PC-3 (cell line): ENCODE measurements around the gene ITGA7.

Experiments
- EZH2 ChIP-seq: fragments of 300-600 bp; sonication (generic); IDR thresholded peaks from one replicate; pipeline ENCODE4 v1.6.1; 2017; ENCODE audit warnings: antibody characterized with exemption, mild to moderate bottlenecking, low read length; ENCODE audit not compliant: unreplicated experiment
- EZH2phosphoT487 ChIP-seq: fragments of 300-600 bp; sonication (generic); IDR thresholded peaks from 2 replicates; pipeline ENCODE4 v1.6.1; 2018; ENCODE audit warnings: mild to moderate bottlenecking, antibody characterized with exemption, low read length, borderline replicate concordance
- TF ChIP-seq, protein P1 (sequence below): fragments of 300-600 bp; sonication (generic); conservative IDR thresholded peaks from 2 replicates; pipeline ENCODE4 v1.5.1; 2017; ENCODE audit warnings: antibody characterized with exemption, low read depth, mild to moderate bottlenecking, low read length

- TF ChIP-seq, protein P1, sequence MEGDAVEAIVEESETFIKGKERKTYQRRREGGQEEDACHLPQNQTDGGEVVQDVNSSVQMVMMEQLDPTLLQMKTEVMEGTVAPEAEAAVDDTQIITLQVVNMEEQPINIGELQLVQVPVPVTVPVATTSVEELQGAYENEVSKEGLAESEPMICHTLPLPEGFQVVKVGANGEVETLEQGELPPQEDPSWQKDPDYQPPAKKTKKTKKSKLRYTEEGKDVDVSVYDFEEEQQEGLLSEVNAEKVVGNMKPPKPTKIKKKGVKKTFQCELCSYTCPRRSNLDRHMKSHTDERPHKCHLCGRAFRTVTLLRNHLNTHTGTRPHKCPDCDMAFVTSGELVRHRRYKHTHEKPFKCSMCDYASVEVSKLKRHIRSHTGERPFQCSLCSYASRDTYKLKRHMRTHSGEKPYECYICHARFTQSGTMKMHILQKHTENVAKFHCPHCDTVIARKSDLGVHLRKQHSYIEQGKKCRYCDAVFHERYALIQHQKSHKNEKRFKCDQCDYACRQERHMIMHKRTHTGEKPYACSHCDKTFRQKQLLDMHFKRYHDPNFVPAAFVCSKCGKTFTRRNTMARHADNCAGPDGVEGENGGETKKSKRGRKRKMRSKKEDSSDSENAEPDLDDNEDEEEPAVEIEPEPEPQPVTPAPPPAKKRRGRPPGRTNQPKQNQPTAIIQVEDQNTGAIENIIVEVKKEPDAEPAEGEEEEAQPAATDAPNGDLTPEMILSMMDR, result no peak
- no peak for TF ChIP-seq EZH2
- TF ChIP-seq EZH2phosphoT487, result no peak
Measured at GRCh38 chr12:55657212-55657611, 50.5 kb downstream of the ITGA7 start.
